ENCODE results near the gene SMDT1. TPM values are rescaled to one million over a fixed set of nuclear protein-coding genes. Genes with fewer than 3 reads are reported as not detected.
A peak's percentile ranks its signal among the peaks of the same experiment; 100 is the strongest.
"Not testable (repeated sequence)": the region's sequence is repeated elsewhere in the genome, so short reads cannot be mapped to it uniquely, and the experiment has no call there.

The SMDT1 gene
- total and polyA plus RNA-seq, 8 donors: 2.9 to 232 (median 18.3) TPM

DNA sequence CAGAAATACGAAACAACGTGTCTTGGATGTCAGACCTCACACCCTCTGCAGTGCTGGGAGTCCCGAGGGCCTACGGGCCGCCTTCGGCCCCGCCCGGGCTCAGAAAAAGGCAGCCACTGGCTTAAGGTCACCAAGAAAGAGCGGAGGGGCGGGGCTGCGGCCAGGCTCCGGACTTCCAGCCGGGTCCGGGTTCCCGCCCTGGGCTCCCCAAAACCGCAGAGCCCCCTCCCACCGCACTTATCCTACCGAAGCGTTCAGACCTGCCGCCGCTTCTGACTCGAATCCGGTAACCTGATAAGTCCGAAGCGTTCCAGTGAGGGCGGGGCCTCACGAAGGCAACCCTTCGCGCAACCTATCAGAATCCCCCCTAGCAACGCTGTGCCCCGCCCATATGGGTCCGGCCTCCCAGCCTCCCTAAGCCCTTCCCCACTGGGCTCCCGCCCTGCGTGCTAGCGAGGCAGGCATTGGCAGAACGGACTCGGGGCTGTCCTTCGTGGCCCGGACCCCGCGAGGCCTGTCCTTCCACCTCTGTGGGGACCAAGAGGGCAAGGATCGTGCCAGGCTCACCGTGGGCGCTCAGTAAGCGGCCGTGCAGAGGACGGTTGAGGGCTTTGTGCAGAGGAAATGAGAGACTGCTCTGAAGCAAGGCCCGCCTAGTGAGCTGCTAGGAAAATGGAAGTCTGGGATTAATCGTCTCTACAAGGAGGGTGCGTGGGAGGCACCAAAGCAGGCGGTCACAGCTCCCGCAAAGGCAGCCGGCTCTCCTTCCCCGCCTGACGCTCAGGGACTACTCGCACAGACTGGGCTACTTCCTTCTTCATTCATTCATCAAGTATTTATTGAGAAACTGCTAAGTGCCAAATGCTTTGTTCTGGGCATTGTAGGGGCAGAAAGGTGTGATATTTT is 8.7 kb upstream of the SMDT1 start, which contains the start of gene NAGA:
NAGA (minus strand) TSS at position 296 of the 906 bp plus-strand sequence. CDS start 515 bp downstream, outside the sequence.
- peak; percentile 96 to 98 for DNase-seq
- H3K4me1 ChIP-seq: peaks cover 30 to 68% (median 44%) of the 10 kb centered on the region in 4 donors
- 0 to 1% (median 0%) methylated on average over 31 to 56 of the region's 56 CpGs for WGBS, 5 donors
- no peaks in the 10 kb centered on the region for H3K27me3 ChIP-seq
- H3K27ac ChIP-seq: peak within 1 kb of the TSS; percentile 88 to 93 (median 89)
- intact Hi-C loops (cut with DNase I; ENCODE audit: low total_unique reads): no loop called here
- H3K4me3 ChIP-seq: peak within 1 kb of the TSS; percentile 51 to 69 (median 60)
- peaks cover 22 to 31% (median 26%) of the 10 kb centered on the region in 4 donors for H3K36me3 ChIP-seq
- H3K9me3 ChIP-seq: no peaks in the 10 kb centered on the region
- TF ChIP-seq EP300 (IDR thresholded peaks at IDR 0.05) (no peak), POLR2AphosphoS5 (IDR thresholded peaks at IDR 0.05) (peak; percentile 85 to 96 (median 95)), POLR2A (IDR thresholded peaks at IDR 0.05) (peak in 2 of 4 donors; percentile 31 to 47)

DNA sequence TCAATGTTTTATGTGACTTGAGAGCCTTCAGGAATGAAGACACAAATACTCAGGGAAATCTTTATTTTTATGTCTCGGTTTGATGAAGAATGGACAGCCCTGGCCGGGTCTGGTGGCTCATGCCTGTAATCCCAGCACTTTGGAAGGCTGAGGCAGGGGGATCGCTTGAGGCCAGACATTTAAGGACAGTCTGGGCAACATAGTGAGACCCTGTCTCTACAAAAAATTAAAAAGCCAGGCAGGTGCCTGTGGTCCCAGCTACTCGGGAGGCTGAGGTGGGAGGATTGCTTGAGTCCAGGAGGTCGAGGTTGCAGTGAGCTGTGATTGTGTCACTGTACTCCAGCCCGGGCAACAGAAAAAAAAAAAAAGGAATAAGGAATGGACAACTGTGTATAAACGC is 8.0 kb upstream of the SMDT1 start:
- H3K27me3 ChIP-seq; intact Hi-C loops (cut with DNase I; ENCODE audit: low total_unique reads); DNase-seq; H3K9me3 ChIP-seq: not testable (repeated sequence)
- WGBS, 5 donors: 68 to 78% (median 70%) methylated on average over 7 of the region's 7 CpGs
- Histone ChIP-seq H3K4me3 (peak overlapping the region; percentile 51 to 69 (median 60)), H3K4me1 (peaks cover 30 to 69% (median 46%) of the 10 kb centered on the region in 4 donors), H3K27ac (peak overlapping the region in 4 of 5 donors; percentile 88 to 93 (median 90)), H3K36me3 (peaks cover 17 to 31% (median 25%) of the 10 kb centered on the region in 4 donors)

DNA sequence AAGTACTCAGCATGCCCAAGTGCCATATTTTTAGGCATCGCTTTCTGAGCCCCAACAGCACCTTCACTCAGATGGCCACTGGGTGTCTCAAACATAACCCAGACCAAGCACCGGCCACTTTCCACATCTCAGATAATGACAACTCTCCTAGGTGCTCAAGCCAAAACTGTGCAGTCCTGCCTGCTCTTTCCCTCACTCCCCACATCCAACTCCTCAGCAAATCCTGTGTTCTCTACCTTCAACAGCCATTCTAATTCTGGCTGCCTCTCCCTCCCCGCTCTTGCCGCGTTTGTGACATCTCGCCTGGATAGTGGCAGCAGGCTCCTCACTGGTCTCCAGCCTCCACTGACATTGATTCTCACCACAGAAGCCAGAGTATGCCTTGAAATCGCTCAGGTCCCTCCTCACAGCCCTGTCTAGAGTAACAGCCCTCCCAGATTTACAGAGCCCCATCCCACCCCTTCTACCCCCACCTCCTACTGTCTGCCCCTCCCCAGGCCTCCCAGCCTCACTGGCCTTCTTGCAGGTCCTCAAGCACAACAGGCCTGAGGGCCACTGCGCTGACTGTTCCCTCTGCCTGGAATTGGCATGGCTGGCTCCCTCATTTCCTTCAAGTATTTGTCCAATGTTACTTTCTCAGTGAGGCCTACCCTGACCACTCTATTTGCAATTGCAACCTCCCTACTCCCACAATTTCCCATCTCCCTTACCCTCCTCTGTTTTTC is 6.7 kb upstream of the SMDT1 start:
- no peak overlapping the region for H3K27ac ChIP-seq
- WGBS, 5 donors: 81 to 93% (median 83%) methylated on average over 8 of the region's 8 CpGs
- H3K4me1 ChIP-seq: peaks cover 34 to 78% (median 52%) of the 10 kb centered on the region in 4 donors

DNA sequence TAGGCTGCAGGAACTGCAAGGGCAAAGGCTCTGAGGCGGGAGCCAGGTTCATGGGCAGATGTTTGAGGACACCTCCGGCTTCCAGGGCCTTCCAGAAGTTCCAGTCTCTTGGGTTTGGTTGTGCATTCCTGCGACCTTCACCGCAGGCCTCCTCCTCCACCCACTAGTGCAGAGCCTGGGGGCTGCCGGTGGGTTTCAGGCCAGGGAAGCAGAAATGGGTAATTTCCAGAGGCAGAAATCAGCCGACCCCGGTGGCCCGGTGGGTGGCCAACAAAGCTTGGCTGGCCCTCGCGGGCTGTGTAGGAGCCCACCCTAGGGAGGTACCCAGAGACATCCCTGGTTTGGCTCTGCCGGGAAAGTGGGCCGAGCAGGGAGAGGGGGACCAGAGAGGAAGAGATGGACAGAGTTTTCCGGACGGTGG is 5.9 kb upstream of the SMDT1 start:
- peak overlapping the region; percentile 93 to 97 (median 95) for H3K27ac ChIP-seq
- H3K4me1 ChIP-seq: peaks cover 41 to 79% (median 61%) of the 10 kb centered on the region in 4 donors
- TF ChIP-seq EP300 (IDR thresholded peaks at IDR 0.05) (no peak), POLR2A (IDR thresholded peaks at IDR 0.05) (no peak), POLR2AphosphoS5 (IDR thresholded peaks at IDR 0.05) (no peak)
- TF ChIP-seq, protein P1, sequence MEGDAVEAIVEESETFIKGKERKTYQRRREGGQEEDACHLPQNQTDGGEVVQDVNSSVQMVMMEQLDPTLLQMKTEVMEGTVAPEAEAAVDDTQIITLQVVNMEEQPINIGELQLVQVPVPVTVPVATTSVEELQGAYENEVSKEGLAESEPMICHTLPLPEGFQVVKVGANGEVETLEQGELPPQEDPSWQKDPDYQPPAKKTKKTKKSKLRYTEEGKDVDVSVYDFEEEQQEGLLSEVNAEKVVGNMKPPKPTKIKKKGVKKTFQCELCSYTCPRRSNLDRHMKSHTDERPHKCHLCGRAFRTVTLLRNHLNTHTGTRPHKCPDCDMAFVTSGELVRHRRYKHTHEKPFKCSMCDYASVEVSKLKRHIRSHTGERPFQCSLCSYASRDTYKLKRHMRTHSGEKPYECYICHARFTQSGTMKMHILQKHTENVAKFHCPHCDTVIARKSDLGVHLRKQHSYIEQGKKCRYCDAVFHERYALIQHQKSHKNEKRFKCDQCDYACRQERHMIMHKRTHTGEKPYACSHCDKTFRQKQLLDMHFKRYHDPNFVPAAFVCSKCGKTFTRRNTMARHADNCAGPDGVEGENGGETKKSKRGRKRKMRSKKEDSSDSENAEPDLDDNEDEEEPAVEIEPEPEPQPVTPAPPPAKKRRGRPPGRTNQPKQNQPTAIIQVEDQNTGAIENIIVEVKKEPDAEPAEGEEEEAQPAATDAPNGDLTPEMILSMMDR (IDR thresholded peaks at IDR 0.05): no peak
- H3K27me3 ChIP-seq: no peaks in the 10 kb centered on the region
- H3K9me3 ChIP-seq: no peaks in the 10 kb centered on the region
- H3K36me3 ChIP-seq: peaks cover 7 to 24% (median 21%) of the 10 kb centered on the region in 4 donors
- intact Hi-C loops (cut with DNase I; ENCODE audit: low total_unique reads): no loop called here
- peak overlapping the region; percentile 59 to 81 (median 68) for H3K4me3 ChIP-seq
- 64 to 79% (median 71%) methylated on average over 10 to 14 of the region's 14 CpGs for WGBS, 5 donors
- no peak for DNase-seq

More for the DNA sequence above, 6.7 kb upstream of the SMDT1 start:
- no peaks in the 10 kb centered on the region for H3K27me3 ChIP-seq
- peaks cover 11 to 31% (median 24%) of the 10 kb centered on the region in 4 donors for H3K36me3 ChIP-seq
- no peak for DNase-seq
- H3K9me3 ChIP-seq: no peaks in the 10 kb centered on the region
- H3K4me3 ChIP-seq: no peak overlapping the region
- intact Hi-C loops (cut with DNase I; ENCODE audit: low total_unique reads): no loop called here
- no peak for TF ChIP-seq POLR2A (IDR thresholded peaks at IDR 0.05)
- TF ChIP-seq POLR2AphosphoS5 (IDR thresholded peaks at IDR 0.05): no peak
- TF ChIP-seq, protein P1 (IDR thresholded peaks at IDR 0.05): no peak
- no peak for TF ChIP-seq EP300 (IDR thresholded peaks at IDR 0.05)
